Progenitor cell of endocrine pancreas (in vitro differentiated cells): ENCODE measurements around the gene MAN1A1. TPM values are rescaled to one million over a fixed set of nuclear protein-coding genes. Genes with fewer than 3 reads are reported as not detected.

Source experiments
- DNase-seq: peaks from one replicate; pipeline ENCODE4 v3.0.0; 2021; ENCODE audit warnings: low spot score; ENCODE audit not compliant: unreplicated experiment
- H3K27ac Mint-ChIP-seq: 2 replicates; pipeline ENCODE4 v1.8.0; 2021; ENCODE audit warnings: mild to moderate bottlenecking, moderate library complexity, mixed read lengths
- H3K27me3 Mint-ChIP-seq: 2 replicates; pipeline ENCODE4 v1.8.0; 2021; ENCODE audit warnings: mixed read lengths
- H3K36me3 Mint-ChIP-seq: 2 replicates; pipeline ENCODE4 v1.8.0; 2022; ENCODE audit warnings: mixed read lengths; ENCODE audit not compliant: insufficient read depth
- H3K4me1 Mint-ChIP-seq: 2 replicates; pipeline ENCODE4 v1.8.0; 2021; ENCODE audit warnings: low read depth, mixed read lengths
- H3K4me3 Mint-ChIP-seq: 2 replicates; pipeline ENCODE4 v1.8.0; 2021; ENCODE audit warnings: low read depth, mild to moderate bottlenecking, moderate library complexity, mixed read lengths
- H3K9me3 Mint-ChIP-seq: 2 replicates; pipeline ENCODE4 v1.8.0; 2021; ENCODE audit warnings: low read depth, mixed read lengths
- CTCF ChIP-seq: fragments of 200-600 bp; sonication (generic); IDR thresholded peaks from one replicate; pipeline ENCODE4 v1.5.0; 2021; ENCODE audit warnings: antibody characterized with exemption, mild to moderate bottlenecking; ENCODE audit not compliant: unreplicated experiment
- total RNA-seq: library from RNA; stranded (reverse); gene quantifications from 2 replicates; pipeline ENCODE4 v1.2.1, GENCODE V29; 2021

Gene MAN1A1
- total RNA-seq, 1 donor from 2014 or later: 27.6 TPM

- DNase-seq: no peak
- no peaks in the 10 kb centered on the region for H3K27me3 Mint-ChIP-seq
- no peaks in the 10 kb centered on the region for H3K9me3 Mint-ChIP-seq
- no peak overlapping the region for H3K27ac Mint-ChIP-seq
- no peak overlapping the region for H3K4me3 Mint-ChIP-seq
- no peak for TF ChIP-seq CTCF
- H3K36me3 Mint-ChIP-seq: no peaks in the 10 kb centered on the region
- H3K4me1 Mint-ChIP-seq: peaks cover 21% of the 10 kb centered on the region
These were observed 14.9 kb downstream of the MAN1A1 start for GRCh38 chr6:119334535-119335264.

GRCh38 chr6:119333707-119334295 is 15.8 kb downstream of the MAN1A1 start:
- no peak overlapping the region for H3K27ac Mint-ChIP-seq
- no peaks in the 10 kb centered on the region for H3K9me3 Mint-ChIP-seq
- H3K4me3 Mint-ChIP-seq: no peak overlapping the region
- no peak for DNase-seq
- H3K27me3 Mint-ChIP-seq: no peaks in the 10 kb centered on the region
- TF ChIP-seq CTCF: peak; percentile 73
- H3K36me3 Mint-ChIP-seq: no peaks in the 10 kb centered on the region
- H3K4me1 Mint-ChIP-seq: peaks cover 28% of the 10 kb centered on the region

- Mint-ChIP-seq H3K4me1 (peaks cover 35% of the 10 kb centered on the region), H3K4me3 (no peak overlapping the region), H3K36me3 (no peaks in the 10 kb centered on the region), H3K27ac (no peak overlapping the region), H3K9me3 (no peaks in the 10 kb centered on the region), H3K27me3 (no peaks in the 10 kb centered on the region)
- DNase-seq: no peak
- TF ChIP-seq CTCF: no peak
These were observed 16.4 kb downstream of the MAN1A1 start for GRCh38 chr6:119333063-119333609.

- H3K4me1 Mint-ChIP-seq: peaks cover 38% of the 10 kb centered on the region
- DNase-seq: no peak
- H3K9me3 Mint-ChIP-seq: no peaks in the 10 kb centered on the region
- H3K27me3 Mint-ChIP-seq: no peaks in the 10 kb centered on the region
- no peak overlapping the region for H3K4me3 Mint-ChIP-seq
- no peak overlapping the region for H3K27ac Mint-ChIP-seq
- no peak for TF ChIP-seq CTCF
- H3K36me3 Mint-ChIP-seq: no peaks in the 10 kb centered on the region
These were observed 17.8 kb downstream of the MAN1A1 start for GRCh38 chr6:119331663-119332286.

- Mint-ChIP-seq H3K4me1 (peaks cover 47% of the 10 kb centered on the region), H3K9me3 (no peaks in the 10 kb centered on the region), H3K4me3 (no peak overlapping the region), H3K36me3 (no peaks in the 10 kb centered on the region), H3K27me3 (no peaks in the 10 kb centered on the region), H3K27ac (no peak overlapping the region)
- no peak for TF ChIP-seq CTCF
- DNase-seq: no peak
These were observed 18.9 kb downstream of the MAN1A1 start for GRCh38 chr6:119330520-119331113.
